WTC11 (cell line): ENCODE results near the gene CCDC150. TPM values are rescaled to one million over a fixed set of nuclear protein-coding genes. Genes with fewer than 3 reads are reported as not detected.
"Not testable (repeated sequence)": the region's sequence is repeated elsewhere in the genome, so short reads cannot be mapped to it uniquely, and the experiment has no call there.

ENCODE experiments used
- ATAC-seq: fragments of 200-7000 bp; cut with Tn5 transposase; 2 replicates; pipeline ENCODE4 v1.10.0; 2021; ENCODE audit warnings: mild to moderate bottlenecking, moderate library complexity
- CTCF ChIA-PET: fragments of 300-600 bp; sonication (Branson Sonifier 250); formaldehyde crosslinking; loops from one replicate; lab custom pipeline; 2021; ENCODE audit warnings: antibody characterized with exemption; lab: Charles Lee
- POLR2A ChIA-PET: fragments of 350-600 bp; sonication (Branson Sonifier 250); formaldehyde crosslinking; loops from one replicate; lab custom pipeline; 2021; ENCODE audit warnings: antibody characterized with exemption; lab: Charles Lee
- DNase-seq: peaks from one replicate; pipeline ENCODE4 v3.0.0; 2021; ENCODE audit warnings: low spot score
- H3K27ac Mint-ChIP-seq: 2 replicates; pipeline ENCODE4 v1.8.0; 2021; ENCODE audit warnings: mixed read lengths
- H3K27me3 Mint-ChIP-seq: 2 replicates; pipeline ENCODE4 v1.8.0; 2021; ENCODE audit warnings: low read depth, mild to moderate bottlenecking, moderate library complexity, mixed read lengths
- H3K36me3 Mint-ChIP-seq: 2 replicates; pipeline ENCODE4 v1.8.0; 2021; ENCODE audit warnings: mixed read lengths
- H3K4me1 Mint-ChIP-seq: 2 replicates; pipeline ENCODE4 v1.8.0; 2022; ENCODE audit warnings: mixed read lengths
- H3K4me3 Mint-ChIP-seq: 2 replicates; pipeline ENCODE4 v1.8.0; 2021; ENCODE audit warnings: mild to moderate bottlenecking, moderate library complexity, mixed read lengths
- H3K9me3 Mint-ChIP-seq: 2 replicates; pipeline ENCODE4 v1.8.0; 2021; ENCODE audit warnings: mixed read lengths
- ATF1 ChIP-seq: sonication (generic); formaldehyde crosslinking; IDR thresholded peaks from 2 replicates; pipeline ENCODE4 v1.8.1; 2023; ENCODE audit warnings: mild to moderate bottlenecking, moderate library complexity, missing genetic modification reagents
- CREM ChIP-seq: sonication (generic); formaldehyde crosslinking; IDR thresholded peaks from 2 replicates; pipeline ENCODE4 v1.8.1; 2022; ENCODE audit warnings: mild to moderate bottlenecking, missing genetic modification reagents, moderate library complexity
- GABPB1 ChIP-seq: sonication (generic); formaldehyde crosslinking; IDR thresholded peaks from 2 replicates; pipeline ENCODE4 v1.8.1; 2023; ENCODE audit warnings: mild to moderate bottlenecking, missing genetic modification reagents
- GTF2I ChIP-seq: fragments of 250-450 bp; sonication (Bioruptor Pico); conservative IDR thresholded peaks from 2 replicates; pipeline ENCODE4 v1.4.0; 2021; ENCODE audit warnings: mild to moderate bottlenecking
- IRF2 ChIP-seq: sonication (generic); formaldehyde crosslinking; IDR thresholded peaks from 2 replicates; pipeline ENCODE4 v1.8.0; 2022; ENCODE audit warnings: low read depth, missing genetic modification reagents, borderline replicate concordance
- JAZF1 ChIP-seq: fragments of 250-450 bp; sonication (Bioruptor Pico); IDR thresholded peaks from 2 replicates; pipeline ENCODE4 v1.9.0; 2021; ENCODE audit warnings: moderate library complexity, mild to moderate bottlenecking, inconsistent platforms
- JUN ChIP-seq: sonication (generic); formaldehyde crosslinking; IDR thresholded peaks from 2 replicates; pipeline ENCODE4 v1.8.0; 2023; ENCODE audit warnings: mild to moderate bottlenecking, missing genetic modification reagents
- KAT7 ChIP-seq: sonication (generic); formaldehyde crosslinking; IDR thresholded peaks from 2 replicates; pipeline ENCODE4 v1.8.1; 2023; ENCODE audit warnings: missing genetic modification reagents, mild to moderate bottlenecking, borderline replicate concordance
- NR1H2 ChIP-seq: sonication (generic); formaldehyde crosslinking; IDR thresholded peaks from 2 replicates; pipeline ENCODE4 v1.9.0; 2021; ENCODE audit warnings: mild to moderate bottlenecking, moderate library complexity, missing genetic modification reagents
- SMAD3 ChIP-seq: sonication (generic); formaldehyde crosslinking; IDR thresholded peaks from 2 replicates; pipeline ENCODE4 v1.8.0; 2022; ENCODE audit warnings: missing genetic modification reagents, mild to moderate bottlenecking, borderline replicate concordance
- SMAD4 ChIP-seq: sonication (generic); formaldehyde crosslinking; IDR thresholded peaks from 2 replicates; pipeline ENCODE4 v1.8.0; 2022; ENCODE audit warnings: mild to moderate bottlenecking, missing genetic modification reagents
- ZNF416 ChIP-seq: fragments of 250-450 bp; sonication (Bioruptor Pico); IDR thresholded peaks from 2 replicates; pipeline ENCODE4 v1.9.0; 2021; ENCODE audit warnings: mild to moderate bottlenecking, inconsistent platforms
- ZNF671 ChIP-seq: fragments of 250-450 bp; sonication (Bioruptor Pico); IDR thresholded peaks from 2 replicates; pipeline ENCODE4 v1.8.0; 2021; ENCODE audit warnings: mild to moderate bottlenecking
- total RNA-seq: library from RNA; stranded (reverse); gene quantifications from 3 replicates; pipeline ENCODE4 v1.2.3, GENCODE V29; 2021
- TF ChIP-seq, protein P1 (sequence below): sonication (generic); formaldehyde crosslinking; IDR thresholded peaks from 2 replicates; pipeline ENCODE4 v1.8.1; 2022; ENCODE audit warnings: missing genetic modification reagents, borderline replicate concordance
- TF ChIP-seq, protein P2 (sequence below): fragments of 250-450 bp; sonication (Bioruptor Pico); conservative IDR thresholded peaks from 2 replicates; pipeline ENCODE4 v1.9.0; 2021; ENCODE audit warnings: mild to moderate bottlenecking
- TF ChIP-seq, protein P3 (sequence below): fragments of 250-450 bp; sonication (Bioruptor Pico); IDR thresholded peaks from 2 replicates; pipeline ENCODE4 v1.8.0; 2021; ENCODE audit warnings: mild to moderate bottlenecking
- TF ChIP-seq, protein P4 (sequence below): sonication (generic); formaldehyde crosslinking; IDR thresholded peaks from 2 replicates; pipeline ENCODE4 v1.8.0; 2022; ENCODE audit warnings: mild to moderate bottlenecking, missing genetic modification reagents
- TF ChIP-seq, protein P5 (sequence below): fragments of 250-450 bp; sonication (Bioruptor Pico); IDR thresholded peaks from 2 replicates; pipeline ENCODE4 v1.9.0; 2021; ENCODE audit warnings: mild to moderate bottlenecking, borderline replicate concordance
- TF ChIP-seq, protein P6 (sequence below): fragments of 250-450 bp; sonication (Bioruptor Pico); IDR thresholded peaks from 2 replicates; pipeline ENCODE4 v1.9.0; 2021; ENCODE audit warnings: moderate library complexity, mild to moderate bottlenecking, inconsistent platforms, borderline replicate concordance

Gene CCDC150
- total RNA-seq, 1 experiment from 2014 or later = 43.0 TPM

DNA sequence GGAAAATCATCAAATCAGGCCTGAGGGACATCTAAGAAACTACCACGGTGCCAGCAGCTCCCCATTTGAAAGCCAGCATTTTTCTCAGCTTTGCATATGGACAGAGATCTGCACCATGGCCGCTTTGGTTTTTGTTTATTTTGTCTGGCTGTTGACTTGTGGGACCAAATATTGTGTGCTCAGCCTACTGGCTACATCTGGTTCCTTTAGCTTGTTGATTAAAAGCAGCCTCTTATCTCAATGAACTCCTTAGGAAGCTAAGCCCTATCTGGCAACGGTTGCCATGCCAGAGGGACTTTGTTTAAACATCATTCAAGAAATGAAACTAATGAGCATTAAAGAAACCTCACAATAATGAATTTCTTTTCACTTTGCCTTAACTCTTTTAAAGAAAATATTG lies 32.4 kb upstream of the CCDC150 start:
- POLR2A ChIA-PET = no interaction called here
- no peak for TF ChIP-seq ATF1 (CRISPR knock-in tag)
- TF ChIP-seq GABPB1 (CRISPR knock-in tag) = no peak
- TF ChIP-seq ZNF416 (CRISPR knock-in tag) = no peak
- no peak for TF ChIP-seq JAZF1 (CRISPR knock-in tag)
- TF ChIP-seq, protein P1, sequence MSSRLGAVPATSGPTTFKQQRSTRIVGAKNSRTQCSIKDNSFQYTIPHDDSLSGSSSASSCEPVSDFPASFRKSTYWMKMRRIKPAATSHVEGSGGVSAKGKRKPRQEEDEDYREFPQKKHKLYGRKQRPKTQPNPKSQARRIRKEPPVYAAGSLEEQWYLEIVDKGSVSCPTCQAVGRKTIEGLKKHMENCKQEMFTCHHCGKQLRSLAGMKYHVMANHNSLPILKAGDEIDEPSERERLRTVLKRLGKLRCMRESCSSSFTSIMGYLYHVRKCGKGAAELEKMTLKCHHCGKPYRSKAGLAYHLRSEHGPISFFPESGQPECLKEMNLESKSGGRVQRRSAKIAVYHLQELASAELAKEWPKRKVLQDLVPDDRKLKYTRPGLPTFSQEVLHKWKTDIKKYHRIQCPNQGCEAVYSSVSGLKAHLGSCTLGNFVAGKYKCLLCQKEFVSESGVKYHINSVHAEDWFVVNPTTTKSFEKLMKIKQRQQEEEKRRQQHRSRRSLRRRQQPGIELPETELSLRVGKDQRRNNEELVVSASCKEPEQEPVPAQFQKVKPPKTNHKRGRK (CRISPR knock-in tag) = no peak
- TF ChIP-seq JUN = no peak
- TF ChIP-seq, protein P2, sequence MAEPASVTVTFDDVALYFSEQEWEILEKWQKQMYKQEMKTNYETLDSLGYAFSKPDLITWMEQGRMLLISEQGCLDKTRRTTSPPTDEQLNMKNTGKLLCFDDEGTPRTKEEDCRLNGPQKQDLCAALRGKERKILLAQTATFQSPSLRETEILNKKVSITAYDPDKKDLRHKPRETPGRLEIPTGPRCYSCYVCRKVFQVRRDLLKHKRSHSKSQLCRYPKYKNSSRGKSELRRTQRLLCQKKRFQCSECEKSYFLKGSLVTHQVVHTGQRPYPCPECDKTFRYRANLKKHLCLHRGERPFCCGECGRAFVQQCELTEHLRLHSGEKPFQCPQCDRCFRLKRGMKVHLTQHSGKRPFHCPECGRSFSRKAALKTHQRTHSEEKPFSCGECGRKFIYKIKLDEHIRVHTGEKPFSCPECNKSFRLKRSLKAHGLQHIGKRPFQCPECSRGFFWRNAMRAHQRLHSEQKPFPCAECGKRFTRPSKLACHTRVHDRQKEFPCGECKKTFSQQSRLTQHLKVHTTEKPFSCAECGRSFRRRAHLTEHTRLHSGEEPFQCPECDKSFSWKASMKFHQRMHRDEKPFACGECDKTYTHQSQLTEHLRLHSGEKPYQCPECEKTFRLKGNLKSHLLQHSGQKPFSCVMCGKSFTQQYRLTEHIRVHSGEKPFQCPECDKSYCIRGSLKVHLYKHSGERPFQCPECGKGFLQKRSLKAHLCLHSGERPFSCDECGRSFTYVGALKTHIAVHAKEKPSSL (CRISPR knock-in tag) = no peak
- TF ChIP-seq CREM (CRISPR knock-in tag) = no peak
- TF ChIP-seq KAT7 (CRISPR knock-in tag) = no peak
- TF ChIP-seq GTF2I (CRISPR knock-in tag) = no peak
- TF ChIP-seq, protein P3, sequence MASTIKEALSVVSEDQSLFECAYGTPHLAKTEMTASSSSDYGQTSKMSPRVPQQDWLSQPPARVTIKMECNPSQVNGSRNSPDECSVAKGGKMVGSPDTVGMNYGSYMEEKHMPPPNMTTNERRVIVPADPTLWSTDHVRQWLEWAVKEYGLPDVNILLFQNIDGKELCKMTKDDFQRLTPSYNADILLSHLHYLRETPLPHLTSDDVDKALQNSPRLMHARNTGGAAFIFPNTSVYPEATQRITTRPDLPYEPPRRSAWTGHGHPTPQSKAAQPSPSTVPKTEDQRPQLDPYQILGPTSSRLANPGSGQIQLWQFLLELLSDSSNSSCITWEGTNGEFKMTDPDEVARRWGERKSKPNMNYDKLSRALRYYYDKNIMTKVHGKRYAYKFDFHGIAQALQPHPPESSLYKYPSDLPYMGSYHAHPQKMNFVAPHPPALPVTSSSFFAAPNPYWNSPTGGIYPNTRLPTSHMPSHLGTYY = no peak
- TF ChIP-seq, protein P4, sequence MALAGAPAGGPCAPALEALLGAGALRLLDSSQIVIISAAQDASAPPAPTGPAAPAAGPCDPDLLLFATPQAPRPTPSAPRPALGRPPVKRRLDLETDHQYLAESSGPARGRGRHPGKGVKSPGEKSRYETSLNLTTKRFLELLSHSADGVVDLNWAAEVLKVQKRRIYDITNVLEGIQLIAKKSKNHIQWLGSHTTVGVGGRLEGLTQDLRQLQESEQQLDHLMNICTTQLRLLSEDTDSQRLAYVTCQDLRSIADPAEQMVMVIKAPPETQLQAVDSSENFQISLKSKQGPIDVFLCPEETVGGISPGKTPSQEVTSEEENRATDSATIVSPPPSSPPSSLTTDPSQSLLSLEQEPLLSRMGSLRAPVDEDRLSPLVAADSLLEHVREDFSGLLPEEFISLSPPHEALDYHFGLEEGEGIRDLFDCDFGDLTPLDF (CRISPR knock-in tag) = no peak
- TF ChIP-seq ZNF671 = no peak
- TF ChIP-seq, protein P5, sequence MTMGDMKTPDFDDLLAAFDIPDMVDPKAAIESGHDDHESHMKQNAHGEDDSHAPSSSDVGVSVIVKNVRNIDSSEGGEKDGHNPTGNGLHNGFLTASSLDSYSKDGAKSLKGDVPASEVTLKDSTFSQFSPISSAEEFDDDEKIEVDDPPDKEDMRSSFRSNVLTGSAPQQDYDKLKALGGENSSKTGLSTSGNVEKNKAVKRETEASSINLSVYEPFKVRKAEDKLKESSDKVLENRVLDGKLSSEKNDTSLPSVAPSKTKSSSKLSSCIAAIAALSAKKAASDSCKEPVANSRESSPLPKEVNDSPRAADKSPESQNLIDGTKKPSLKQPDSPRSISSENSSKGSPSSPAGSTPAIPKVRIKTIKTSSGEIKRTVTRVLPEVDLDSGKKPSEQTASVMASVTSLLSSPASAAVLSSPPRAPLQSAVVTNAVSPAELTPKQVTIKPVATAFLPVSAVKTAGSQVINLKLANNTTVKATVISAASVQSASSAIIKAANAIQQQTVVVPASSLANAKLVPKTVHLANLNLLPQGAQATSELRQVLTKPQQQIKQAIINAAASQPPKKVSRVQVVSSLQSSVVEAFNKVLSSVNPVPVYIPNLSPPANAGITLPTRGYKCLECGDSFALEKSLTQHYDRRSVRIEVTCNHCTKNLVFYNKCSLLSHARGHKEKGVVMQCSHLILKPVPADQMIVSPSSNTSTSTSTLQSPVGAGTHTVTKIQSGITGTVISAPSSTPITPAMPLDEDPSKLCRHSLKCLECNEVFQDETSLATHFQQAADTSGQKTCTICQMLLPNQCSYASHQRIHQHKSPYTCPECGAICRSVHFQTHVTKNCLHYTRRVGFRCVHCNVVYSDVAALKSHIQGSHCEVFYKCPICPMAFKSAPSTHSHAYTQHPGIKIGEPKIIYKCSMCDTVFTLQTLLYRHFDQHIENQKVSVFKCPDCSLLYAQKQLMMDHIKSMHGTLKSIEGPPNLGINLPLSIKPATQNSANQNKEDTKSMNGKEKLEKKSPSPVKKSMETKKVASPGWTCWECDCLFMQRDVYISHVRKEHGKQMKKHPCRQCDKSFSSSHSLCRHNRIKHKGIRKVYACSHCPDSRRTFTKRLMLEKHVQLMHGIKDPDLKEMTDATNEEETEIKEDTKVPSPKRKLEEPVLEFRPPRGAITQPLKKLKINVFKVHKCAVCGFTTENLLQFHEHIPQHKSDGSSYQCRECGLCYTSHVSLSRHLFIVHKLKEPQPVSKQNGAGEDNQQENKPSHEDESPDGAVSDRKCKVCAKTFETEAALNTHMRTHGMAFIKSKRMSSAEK = no peak
- TF ChIP-seq, protein P6, sequence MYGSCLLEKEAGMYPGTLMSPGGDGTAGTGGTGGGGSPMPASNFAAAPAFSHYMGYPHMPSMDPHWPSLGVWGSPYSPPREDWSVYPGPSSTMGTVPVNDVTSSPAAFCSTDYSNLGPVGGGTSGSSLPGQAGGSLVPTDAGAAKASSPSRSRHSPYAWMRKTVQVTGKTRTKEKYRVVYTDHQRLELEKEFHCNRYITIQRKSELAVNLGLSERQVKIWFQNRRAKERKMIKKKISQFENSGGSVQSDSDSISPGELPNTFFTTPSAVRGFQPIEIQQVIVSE = no peak
- no peak for TF ChIP-seq IRF2 (CRISPR knock-in tag)
- TF ChIP-seq SMAD4 = no peak
- no peak for TF ChIP-seq SMAD3 (CRISPR knock-in tag)
- no peak for TF ChIP-seq NR1H2
- no peaks in the 10 kb centered on the region for H3K36me3 Mint-ChIP-seq
- H3K9me3 Mint-ChIP-seq = no peaks in the 10 kb centered on the region
- DNase-seq (no peak), ATAC-seq (no peak)
- no peak overlapping the region for H3K4me3 Mint-ChIP-seq
- CTCF ChIA-PET = interaction anchor here (1.0 kb wide), 1 partner anchor 33 kb away, joined by 4 read pairs; the partner anchor contains the start of gene CCDC150
- H3K27ac Mint-ChIP-seq = no peak overlapping the region
- H3K4me1 Mint-ChIP-seq = no peaks in the 10 kb centered on the region
- no peaks in the 10 kb centered on the region; the same call in 1 of the 2 replicates for H3K27me3 Mint-ChIP-seq

DNA sequence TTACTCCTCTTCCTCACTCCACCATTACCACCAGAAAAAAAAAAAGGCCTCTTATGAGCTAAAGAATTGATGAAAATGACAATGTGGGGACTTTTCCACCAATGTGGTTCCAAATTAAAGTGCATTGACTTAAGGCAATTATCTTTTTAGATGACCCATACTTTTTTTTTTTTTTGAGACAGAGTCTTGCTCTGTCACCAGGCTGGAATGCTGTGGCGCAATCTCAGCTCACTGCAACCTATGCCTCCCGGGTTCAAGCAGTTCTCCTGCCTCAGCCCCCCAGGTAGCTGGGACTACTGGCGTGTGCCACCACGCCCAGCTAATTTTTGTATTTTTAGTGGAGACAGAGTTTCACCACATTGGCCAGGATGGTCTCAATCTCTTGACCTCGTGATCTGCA lies 31.6 kb upstream of the CCDC150 start:
- ATAC-seq, H3K9me3 Mint-ChIP-seq, POLR2A ChIA-PET, H3K36me3 Mint-ChIP-seq, H3K27me3 Mint-ChIP-seq, H3K4me3 Mint-ChIP-seq, DNase-seq, H3K4me1 Mint-ChIP-seq, CTCF ChIA-PET, H3K27ac Mint-ChIP-seq: not testable (repeated sequence)
